HG02870 (cell line): Measurements from ENCODE around the gene DUSP6.

Experiments
- ATAC-seq: cut with Tn5 transposase; IDR thresholded peaks from one replicate; pipeline ENCODE4 v1.9.1; 2021; ENCODE audit warnings: mild to moderate bottlenecking, moderate library complexity; ENCODE audit not compliant: unreplicated experiment

DUSP6 gene

DNA sequence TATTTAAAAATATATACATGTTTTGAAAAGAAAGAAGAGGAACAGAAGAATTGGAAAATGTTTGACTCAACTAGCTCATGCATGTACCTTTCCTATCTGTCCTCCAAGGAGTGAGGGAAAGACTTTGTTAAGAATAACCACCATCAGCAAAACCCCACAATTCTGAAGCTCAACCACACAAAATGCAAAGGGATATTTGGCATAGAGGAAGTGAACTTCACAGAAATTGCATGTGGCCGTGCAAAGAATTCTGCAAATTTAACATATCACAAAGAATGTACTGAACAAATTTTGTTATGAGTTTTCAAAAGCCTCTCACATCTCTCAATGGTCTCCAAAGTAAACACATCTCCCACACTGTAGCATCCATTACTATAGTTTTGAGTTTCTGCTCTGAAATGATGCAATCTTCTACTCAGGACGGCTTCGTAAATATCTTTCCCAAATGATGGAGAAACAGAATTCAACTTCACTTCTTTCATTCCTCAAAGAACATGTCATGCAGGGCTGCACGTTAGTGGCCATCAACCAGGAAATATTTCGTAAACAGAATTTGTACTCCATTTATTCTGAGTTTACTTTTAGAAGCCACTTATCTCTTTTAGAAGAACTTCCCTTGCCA lies 17.6 kb downstream of the DUSP6 start:
- ATAC-seq = no peak

DNA sequence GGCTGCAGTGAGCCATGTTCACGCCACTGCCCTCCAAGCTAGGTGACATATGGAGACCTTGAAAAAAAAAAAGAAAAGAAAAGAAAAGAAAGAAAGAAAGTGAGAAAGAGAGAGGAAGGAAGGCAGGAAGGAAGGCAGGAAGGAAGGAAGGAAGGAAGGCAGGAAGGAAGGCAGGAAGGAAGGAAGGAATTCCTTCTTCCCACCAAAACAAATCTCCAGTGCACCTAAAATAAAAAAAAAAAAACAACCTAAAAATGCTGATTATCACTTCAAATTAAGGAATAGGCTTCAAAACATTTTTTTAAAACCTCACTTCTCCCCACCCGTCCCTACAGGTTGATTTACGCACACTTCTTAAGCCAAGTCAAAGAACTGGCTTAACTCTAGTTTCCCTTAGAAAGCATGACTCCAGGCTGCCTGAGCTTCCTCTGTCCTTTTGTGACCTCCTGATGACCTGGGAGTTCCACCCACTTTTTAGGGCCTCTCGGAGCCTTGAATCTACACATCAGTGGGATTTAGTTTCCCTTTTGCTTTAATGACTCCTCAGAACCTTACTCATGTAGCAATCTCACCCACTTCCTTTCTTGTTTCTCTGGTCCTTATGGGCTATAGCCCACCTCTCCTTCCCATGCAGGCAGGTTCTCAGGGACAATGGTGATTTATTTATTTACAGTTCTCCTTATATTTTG lies 18.6 kb downstream of the DUSP6 start:
- no peak for ATAC-seq

DNA sequence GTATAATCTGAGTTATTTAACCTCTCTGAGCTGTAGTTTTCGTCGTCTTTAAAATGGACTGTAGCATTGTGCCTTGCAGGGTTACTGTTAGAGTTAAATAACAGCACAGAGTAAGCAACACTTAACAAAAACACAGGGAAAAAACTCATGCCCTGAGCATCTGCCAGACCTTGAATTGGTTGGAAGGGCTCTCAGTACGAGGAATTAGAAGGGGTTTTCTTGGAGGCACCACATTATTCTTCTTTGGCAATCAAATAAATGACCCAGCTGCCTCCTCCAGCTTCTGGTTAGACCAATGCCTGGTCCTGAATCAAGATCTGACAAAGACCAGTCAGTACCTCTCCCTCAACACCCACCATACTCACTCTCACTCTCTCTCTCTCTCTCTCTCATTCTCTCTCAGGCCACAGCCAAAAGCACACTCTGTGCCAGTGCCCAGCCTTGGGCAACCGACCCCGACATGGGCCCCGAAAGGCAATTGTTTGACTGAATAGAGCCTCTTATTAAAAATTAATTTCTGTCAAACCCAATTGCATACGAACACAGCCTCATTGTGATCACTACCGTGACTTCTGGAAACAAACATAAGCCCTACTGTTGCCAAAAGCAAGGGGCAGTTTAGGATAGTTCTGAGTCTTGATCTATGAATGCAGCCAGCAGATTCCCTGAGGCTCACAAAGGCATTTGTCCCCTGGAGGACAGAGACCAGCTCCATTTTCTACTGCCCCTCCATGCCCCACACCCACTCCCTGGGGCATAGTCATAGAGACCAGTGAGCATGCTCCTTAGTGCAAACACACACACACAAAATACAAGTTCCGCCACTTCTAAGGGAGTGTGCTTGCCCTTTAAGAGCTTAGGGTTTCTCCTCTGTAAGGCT lies 23.9 kb downstream of the DUSP6 start:
- ATAC-seq = no peak

DNA sequence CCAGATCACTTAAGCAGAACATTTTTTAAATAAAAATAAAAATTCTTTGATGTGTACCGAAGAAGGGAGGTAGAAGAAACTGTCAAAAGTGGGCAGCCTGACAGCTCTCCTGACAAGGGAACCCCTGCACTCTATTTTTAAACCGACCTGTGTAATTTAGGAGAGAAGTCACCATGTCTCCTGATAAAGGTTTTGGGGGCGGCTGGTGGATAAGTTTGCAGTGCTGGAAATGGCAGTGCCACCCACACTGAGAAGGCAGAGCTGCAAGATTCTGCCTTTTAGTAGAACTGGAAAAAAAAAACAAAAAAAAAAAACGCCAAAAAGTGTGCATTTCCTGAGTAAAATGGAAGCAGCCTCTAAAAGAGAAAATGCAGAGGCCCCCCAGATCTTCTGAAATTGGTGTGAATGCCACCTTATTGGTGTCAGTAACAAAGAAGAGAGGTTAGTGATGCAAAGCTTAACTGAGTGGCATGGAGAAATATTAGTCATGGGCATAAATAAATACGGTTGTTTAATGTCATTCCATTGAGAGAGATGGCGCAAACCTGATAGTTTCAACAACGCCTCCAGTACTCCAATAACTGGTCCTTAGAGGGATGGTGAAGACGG lies 24.7 kb downstream of the DUSP6 start:
- no peak for ATAC-seq

DNA sequence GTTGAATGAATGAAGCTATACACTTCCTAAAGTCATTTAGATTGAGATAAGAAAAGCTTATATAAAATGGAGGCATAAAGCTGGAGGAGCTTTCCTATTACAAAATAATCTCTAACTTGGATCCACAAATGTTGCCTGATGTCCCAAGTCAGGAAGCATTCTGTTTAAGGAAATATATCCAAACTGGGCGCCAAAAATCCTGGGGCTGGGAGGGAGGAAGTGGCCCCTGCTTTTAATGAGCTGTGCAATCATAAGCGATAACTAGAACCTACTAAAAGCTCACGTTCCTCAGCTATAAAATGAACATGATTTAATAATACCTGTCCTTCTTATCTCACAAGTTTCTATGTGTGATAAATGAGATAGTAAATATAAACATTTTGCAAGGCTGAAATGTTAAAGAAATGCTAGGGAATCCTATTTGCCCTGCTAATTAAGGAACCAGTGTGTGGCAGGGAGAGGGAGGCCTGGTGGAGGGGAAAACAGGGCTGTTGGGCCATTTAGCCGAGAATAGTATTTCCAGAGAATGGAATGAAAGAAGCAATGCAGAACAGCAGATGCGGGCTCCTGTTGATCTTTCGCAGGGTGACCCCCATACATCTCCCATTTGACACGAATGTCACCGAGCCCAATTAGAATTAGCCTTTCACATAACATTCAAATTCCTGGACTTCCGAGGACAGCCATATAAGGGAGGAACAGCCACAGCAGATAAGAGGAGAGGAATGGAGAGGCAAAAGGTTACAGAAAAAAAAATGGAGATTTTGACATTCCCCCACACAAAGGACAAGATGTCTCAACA lies 25.9 kb downstream of the DUSP6 start:
- no peak for ATAC-seq

DNA sequence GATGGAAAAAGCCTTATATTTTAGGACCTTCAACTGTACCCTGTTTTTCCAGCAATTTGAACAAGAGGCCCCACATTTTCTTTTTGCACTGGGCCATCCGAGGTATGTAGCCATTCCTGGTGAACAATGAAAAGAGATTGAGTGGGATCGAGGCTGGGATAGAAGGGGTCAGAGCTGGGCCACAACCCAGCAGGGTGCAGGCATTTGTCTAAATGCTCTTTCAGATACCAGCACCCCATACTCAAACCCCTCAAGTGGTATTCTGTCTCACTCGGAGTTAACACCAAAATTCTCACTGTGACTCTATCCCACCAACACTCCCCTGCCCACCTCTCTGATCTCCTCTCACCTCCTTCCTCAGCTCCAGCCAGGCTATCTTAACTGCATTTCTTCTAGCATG lies 26.8 kb downstream of the DUSP6 start:
- no peak for ATAC-seq

DNA sequence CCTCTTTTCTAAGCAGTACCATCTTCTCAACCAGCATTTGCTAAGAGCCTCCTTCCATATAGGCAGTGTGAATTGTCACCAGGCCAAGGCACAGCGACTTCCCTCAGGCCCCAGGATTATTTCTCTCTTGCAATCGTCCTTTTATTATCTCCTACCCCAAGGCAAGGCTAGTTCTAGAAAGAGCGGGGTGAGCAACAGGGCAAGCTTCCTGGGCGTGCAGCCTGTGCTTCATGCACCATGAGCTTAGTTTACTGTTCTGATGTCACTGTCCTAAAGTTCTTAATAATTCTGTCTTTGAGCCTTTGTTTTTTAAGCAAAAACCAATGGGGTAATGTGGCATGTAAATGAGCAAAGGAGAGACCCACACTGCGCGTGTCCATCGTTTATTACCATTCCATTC lies 27.9 kb downstream of the DUSP6 start:
- ATAC-seq = no peak

DNA sequence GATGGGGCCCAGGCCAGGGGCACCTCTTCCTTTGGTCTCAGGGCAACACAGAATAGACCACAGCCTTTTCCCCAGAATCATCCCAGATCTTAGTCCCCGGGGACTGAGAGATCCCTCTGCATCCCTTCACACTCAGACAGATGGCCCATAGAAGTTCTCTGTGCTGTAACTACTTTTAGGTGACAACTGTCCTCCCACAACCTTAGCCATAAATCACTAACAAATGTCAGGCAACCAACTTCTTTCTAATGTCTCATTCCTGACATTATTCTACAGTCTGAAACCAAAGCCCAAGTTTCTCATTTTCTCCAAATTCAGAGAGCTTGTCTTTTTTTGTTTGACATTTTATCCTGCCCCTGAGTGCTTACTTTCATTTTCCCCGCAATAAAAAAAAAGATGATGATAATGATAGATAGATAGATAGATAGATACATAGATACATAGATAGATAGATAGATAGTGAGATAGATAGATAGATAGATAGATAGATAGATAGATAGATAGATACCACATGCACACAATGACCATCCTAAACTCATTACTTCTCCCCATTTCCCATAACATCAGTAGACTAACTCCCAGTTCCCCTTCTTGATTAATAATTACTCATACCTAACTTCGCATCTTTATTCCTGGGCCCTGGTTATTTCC lies 28.6 kb downstream of the DUSP6 start:
- no peak for ATAC-seq

DNA sequence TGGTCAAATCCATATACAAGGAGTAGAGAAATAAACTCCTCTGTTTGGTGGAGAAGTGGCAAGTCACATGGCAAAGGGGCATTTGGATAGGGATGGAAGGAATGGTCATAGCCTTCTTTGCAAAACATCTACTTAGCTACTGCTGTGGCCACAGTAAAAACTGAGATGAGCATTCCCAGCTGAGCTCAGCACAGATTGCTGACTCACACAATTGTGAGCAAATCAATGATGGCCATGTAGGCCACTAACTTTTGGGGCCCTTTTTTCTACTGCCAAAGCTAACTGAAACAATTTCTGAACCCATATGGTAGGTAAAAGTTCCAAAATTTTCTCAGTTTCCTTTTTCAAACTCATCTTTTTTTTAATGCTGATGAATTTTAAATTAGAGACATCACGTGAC lies 31.6 kb downstream of the DUSP6 start:
- ATAC-seq = no peak

DNA sequence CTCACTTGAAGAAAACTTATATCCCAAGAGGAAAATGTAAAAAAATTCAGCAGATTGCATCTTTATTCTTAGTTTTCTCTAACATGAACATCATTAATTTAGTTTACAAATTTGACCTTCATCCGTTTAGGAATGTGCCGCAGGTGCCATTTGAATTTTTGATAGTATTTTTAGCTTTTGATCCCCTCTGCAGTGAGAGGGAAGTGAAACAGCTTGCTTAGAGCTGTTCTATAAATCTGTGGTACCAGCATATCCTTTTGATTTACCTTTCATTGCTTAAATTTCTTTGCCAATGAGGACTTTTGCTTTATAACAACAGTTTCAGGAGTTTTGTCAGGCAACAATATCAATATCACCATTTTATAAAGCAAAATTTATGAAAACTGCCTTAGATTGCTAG lies 32.7 kb downstream of the DUSP6 start:
- ATAC-seq = no peak

DNA sequence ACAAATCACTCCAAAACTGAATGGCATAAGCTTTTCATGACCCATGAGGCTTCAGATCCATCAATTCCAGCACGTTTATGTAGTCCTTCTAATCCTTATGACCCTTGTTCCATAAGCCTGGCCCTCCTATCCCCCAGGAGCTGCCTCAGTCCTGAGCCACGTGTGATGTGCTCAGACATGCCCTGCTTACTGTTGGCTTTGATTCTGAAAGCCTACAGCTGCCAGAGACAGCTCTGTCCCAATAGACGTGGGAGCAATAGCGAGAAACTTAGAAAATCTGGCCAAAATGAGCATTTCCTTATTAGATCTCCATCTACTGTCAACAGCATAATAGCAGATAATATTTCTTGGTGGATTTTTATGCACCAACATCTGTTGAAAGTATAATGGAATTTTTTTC lies 33.2 kb downstream of the DUSP6 start:
- no peak for ATAC-seq

DNA sequence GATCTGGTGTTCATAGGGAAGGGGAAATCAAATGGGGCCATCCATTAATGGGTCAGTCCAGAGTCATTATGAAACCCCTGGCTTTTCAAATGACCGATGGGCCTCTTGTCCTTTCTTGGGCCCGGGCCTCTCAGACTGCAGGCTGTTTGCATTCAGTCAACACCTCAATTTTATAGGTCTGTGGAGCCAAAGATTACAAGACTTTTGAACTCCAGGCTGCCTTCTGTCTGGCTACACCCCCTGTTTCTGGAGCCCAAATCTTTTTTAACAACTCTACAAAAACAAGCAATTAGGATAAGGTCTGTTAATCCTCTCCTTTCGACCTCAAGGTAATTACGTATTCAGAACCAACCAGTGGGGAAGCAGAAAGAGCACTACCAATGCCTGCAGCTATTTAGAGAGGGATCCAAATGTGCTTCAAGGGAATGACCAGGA lies 35.6 kb downstream of the DUSP6 start:
- ATAC-seq = no peak

DNA sequence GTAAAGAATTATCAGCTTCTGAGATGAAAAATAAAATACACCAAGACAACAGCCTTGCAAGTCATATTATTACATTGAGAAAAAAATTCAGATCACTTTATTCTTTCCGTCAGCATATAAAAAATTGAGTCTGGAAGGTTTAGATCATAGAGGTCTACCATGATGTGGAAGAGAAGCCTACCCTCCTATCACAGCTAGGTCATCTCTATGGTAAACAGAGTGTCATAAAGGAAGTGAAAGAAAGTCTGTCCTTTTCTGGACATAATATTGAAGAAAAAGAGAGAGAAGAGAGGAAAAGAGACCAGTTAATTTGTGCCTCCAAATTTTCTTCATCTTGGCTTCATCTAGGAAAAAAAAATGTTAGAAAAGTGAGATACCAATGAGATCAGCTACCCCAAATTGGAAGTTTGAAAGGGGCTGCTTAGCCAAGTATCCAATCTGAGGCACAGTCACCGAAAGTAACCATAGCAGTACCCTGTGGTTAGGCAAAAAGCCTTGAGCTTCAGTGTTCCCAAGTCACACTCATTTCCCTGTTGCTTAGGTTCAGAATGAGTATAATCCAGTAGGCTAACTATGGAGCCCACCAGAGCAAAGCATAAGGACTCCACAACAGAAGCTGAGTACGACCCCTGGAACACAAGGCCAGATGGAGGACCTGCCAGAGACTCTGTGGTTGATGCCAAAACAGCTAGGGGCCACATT lies 38.1 kb downstream of the DUSP6 start:
- no peak for ATAC-seq

DNA sequence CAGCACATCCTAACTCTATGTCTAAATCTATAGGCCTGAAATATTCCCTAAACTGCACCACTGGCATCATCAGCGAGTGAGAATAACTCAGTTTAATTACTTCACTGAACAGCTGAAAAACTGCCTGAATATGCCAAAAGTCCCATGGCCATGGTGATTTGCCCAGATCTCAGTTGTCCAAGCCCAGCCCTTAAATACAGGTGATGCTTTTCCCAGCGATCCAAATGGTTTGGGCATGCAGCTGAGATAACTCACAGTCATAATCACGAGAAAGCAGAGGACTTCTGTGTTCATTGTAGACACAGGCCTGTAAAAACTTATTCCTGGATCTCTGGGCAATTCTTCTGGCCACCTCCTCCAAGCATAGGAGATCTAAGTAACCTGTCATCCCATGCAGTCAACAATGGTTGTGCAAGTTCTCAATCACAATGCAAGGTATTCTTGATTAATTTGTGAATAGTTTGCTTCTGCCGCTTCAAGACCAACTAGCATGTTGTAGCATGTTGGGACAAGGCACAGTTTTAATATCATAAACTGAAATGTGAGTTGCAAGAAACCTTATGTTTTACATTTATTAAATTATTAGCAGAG lies 40.5 kb downstream of the DUSP6 start:
- ATAC-seq = no peak

DNA sequence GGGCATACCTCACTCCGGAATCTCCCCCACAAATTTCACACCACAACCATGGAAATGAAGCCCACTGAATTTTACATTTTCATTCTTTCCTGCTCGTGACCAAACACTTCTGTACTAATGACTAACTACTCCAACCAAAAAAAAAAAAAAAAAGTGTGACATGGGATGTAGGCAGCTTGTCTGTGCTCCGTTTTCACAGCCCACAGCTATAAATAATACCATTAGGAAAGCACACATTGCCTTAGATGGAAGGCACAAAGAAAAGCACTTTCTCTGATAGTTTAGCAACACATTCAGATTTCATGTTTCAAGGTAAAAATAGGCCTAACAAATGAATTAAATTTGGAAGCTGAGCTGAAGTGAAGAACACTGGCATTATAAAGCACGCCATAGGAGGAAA lies 42.5 kb downstream of the DUSP6 start:
- no peak for ATAC-seq

DNA sequence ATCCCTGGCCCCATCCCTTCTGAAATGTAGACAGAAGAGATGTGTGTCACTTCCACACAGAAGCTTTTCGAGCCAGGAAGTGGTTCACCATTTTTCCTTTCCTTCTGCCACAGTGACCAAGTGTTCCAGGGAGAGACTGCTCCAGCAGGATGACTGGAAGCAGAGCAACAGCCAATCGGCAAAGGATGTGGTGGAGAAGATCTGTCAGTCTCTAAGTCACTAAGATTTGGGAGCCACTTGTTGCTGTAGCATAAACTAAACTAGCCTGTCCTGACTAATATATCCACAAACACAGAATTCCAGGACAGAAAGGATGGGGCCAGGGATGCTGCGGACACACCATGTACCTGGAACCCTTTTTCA lies 42.9 kb downstream of the DUSP6 start:
- no peak for ATAC-seq

DNA sequence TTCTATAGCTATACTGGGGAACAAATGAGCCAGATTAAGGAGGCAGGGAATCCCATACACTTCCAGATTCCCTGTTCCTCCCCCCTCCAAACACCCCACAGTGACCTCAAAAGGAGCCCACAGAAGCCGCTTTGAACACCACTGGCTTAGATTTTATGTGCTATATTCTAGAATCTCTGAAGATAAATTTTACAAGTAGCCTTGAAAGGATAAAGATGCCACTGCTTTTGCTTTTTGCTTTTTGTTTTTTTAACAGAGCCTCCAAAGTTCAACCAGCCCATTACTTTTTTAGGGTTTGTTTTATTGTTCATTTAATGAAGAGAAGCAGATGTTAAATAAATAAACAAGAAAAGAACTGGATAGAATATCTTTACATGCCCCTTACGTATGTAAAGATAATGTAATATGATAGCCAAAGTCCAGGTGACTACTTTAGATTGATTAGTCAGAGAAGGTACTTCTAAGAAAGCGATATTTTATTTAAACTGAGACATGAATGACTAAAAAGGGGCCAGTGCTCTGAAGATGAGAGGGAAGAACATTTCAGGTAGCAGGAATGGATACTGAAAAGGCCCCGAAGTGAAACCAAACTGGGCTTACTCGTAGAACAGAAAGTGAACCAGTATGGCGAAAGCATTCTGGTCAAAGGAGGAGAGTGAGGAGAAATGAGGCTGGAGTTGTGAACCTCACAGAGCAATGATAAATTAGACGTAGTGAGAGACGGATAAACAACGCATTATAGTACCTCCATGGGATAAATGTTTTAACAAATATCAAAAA lies 44.6 kb downstream of the DUSP6 start:
- ATAC-seq = no peak

DNA sequence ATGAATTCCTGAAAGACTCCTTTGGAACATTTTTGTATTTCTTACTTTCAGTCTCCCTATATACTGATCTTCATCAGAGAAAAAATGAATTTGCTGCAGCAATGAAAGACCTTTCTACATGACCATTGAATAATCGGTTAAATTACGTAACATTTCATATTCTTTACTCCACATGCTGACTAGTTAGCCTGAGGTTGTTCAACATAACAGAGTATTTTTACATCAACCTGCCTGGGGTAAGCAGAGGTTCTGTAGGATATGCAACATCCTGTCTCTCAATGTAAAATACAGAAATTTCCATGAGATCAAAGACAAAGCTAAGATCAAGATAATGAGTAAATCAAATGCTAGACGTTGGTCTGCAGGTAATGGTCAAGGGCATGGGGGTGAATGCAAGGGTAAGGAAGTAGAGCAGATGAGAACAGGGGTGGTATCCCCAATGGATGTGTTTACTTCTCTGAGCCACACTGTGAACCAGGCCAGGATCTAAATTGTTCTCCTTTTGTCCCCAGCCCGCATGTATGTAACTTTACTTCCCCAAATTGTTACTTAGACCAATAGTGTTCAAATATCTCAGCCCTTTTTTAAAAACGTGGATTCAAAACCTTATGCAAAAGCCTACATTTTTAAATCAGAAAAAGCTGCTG lies 45.4 kb downstream of the DUSP6 start:
- ATAC-seq = no peak
